Glomerular endothelial cell (primary cell): ENCODE results near the gene AADACL2. TPM values are rescaled to one million over a fixed set of nuclear protein-coding genes. Genes with fewer than 3 reads are reported as not detected.

Source experiments
- DNase-seq: peaks from one replicate; pipeline ENCODE4 v3.0.0-alpha.2; 2011; ENCODE audit warnings: low read depth, low spot score; ENCODE audit errors: extremely low read depth
- total RNA-seq: library from RNA; depleted of rRNA; stranded (reverse); fragments of >200 nt; gene quantifications from 2 replicates; pipeline ENCODE4 v1.2.3, GENCODE V29; 2015

AADACL2 gene
- total RNA-seq, 1 donor from 2014 or later, result not detected

GRCh38 chr3:151800431-151800830, 66.7 kb downstream of the AADACL2 start:
- no peak for DNase-seq

GRCh38 chr3:151804267-151804666, 70.5 kb downstream of the AADACL2 start:
- DNase-seq, result no peak

- no peak for DNase-seq
These were observed 73.1 kb downstream of the AADACL2 start for GRCh38 chr3:151806838-151807237.

Other genes starting within 250 kb of the AADACL2 start
- 1.6 and 4.3 TPM in 2 replicates for gene AADAC, start 80.2 kb downstream of the AADACL2 start, total RNA-seq
- 0.10 and 0.23 TPM in 2 replicates for gene SUCNR1, start 139.7 kb downstream of the AADACL2 start, total RNA-seq